Psoas muscle (tissue), 8 donors: ENCODE measurements around the gene ZNF620. TPM values are rescaled to one million over a fixed set of nuclear protein-coding genes. Genes with fewer than 3 reads are reported as not detected.

Experiments used
- ATAC-seq, 4 donors: fragments of 200-7000 bp; cut with Tn5 transposase; one replicate each; pipeline ENCODE4 v1.9.1; 2020; ENCODE audit warnings: moderate library complexity in 3 of 4, mild to moderate bottlenecking in 2 of 4
- DNase-seq, 2 donors: peaks; one replicate each; pipeline ENCODE4 v3.0.0-alpha.2; 2020
- H3K27ac ChIP-seq: fragments of 200-600 bp; one replicate; pipeline ENCODE4 v1.8.0; 2022
- H3K27me3 ChIP-seq, 3 donors: fragments of 200-600 bp in 1 of 3; one replicate each; pipeline versions ENCODE4 v1.6.1 to v1.8.0; 2013 to 2022; ENCODE audit warnings: low read length in 2 of 3, mild to moderate bottlenecking in 2 of 3, moderate library complexity in 1 of 3; ENCODE audit not compliant: insufficient read depth in 3 of 3
- H3K36me3 ChIP-seq, 2 donors: fragments of 200-600 bp in 1 of 2; one replicate each; pipeline versions ENCODE4 v1.6.1 to v1.8.0; 2013 to 2022; ENCODE audit warnings: low read depth in 1 of 2, mild to moderate bottlenecking in 1 of 2, moderate library complexity in 1 of 2; ENCODE audit not compliant: insufficient read depth in 1 of 2
- H3K4me1 ChIP-seq: fragments of 200-600 bp; one replicate; pipeline ENCODE4 v1.8.0; 2022
- H3K4me3 ChIP-seq: fragments of 200-600 bp; one replicate; pipeline ENCODE4 v1.8.0; 2022; ENCODE audit warnings: mild to moderate bottlenecking
- H3K9me3 ChIP-seq: fragments of 200-600 bp; one replicate; pipeline ENCODE4 v1.8.0; 2022
- CTCF ChIP-seq: fragments of 200-600 bp; IDR thresholded peaks from one replicate; pipeline ENCODE4 v1.8.0; 2022; ENCODE audit warnings: antibody characterized with exemption
- WGBS, 3 donors: extraction: QIAGEN DNeasy Blood & Tissue Kit; methylation state at CpG; one replicate each; pipeline versions ENCODE4 v1.1.6 to v1.1.7; 2013; 5-methylcytosine and 5-hydroxymethylcytosine counted together
- intact Hi-C, 2 donors: fragments of 100-400 bp; cut with DNase I; formaldehyde crosslinking; loops; one replicate each; pipeline versions ENCODE4 v1.11.0 to v1.14.2; 2022
- polyA plus RNA-seq, 3 donors: library from polyadenylated mRNA; stranded (reverse); fragments of 200-250 nt; gene quantifications; one replicate each; pipeline ENCODE4 v1.2.3, GENCODE V29; 2013
- total RNA-seq, 4 donors: library from RNA; stranded (reverse); fragmentation: NEBNext Ultra II Directional in 2 of 4; extraction: Animal tissue kit (Norgen Biotek cat#: 25700) in 2 of 4; gene quantifications; one replicate each; pipeline versions ENCODE4 v1.2.1 to v1.2.4, GENCODE V29; 2021 to 2023
- donor health status: healthy with polysubstance abuse.
- donor health status: DM: no; HTN: no; CAD: no; lungs with moderate emphysema.
- donor health status: Bipolar disorder and iron deficiency.
- donor health status: healthy.
- donor health status: DM: yes; HTN: yes; CAD: no.
- donor health status: DM: no; HTN: no; CAD: no.
- donor health status: DM: no; HTN: no; CAD: no.
- donor health status: DM: yes; HTN: yes; CAD: no.

Gene ZNF620
- total and polyA plus RNA-seq, 7 donors: 1.1 to 2.6 (median 2.0) TPM

GRCh38 chr3:40465111-40465407, 40.8 kb upstream of the ZNF620 start:
- Histone ChIP-seq H3K27me3 (no peaks in the 10 kb centered on the region), H3K4me1 (no peaks in the 10 kb centered on the region), H3K27ac (no peak overlapping the region), H3K4me3 (no peak overlapping the region), H3K36me3 (peaks cover 7 to 80% of the 10 kb centered on the region in 2 donors), H3K9me3 (no peaks in the 10 kb centered on the region)
- DNase-seq (no peak), ATAC-seq (no peak)
- no peak for TF ChIP-seq CTCF
- intact Hi-C loops: loop anchor here in 1 of 2 donors (5.0 kb wide), 1 partner anchor 42 kb away; the partner anchor contains the start of gene ZNF620
- WGBS, 3 donors: 67 to 77% (median 72%) methylated on average over 4 of the region's 4 CpGs

- Histone ChIP-seq H3K4me1 (no peaks in the 10 kb centered on the region), H3K9me3 (no peaks in the 10 kb centered on the region), H3K27me3 (no peaks in the 10 kb centered on the region), H3K4me3 (no peak overlapping the region), H3K36me3 (peaks cover 7 to 76% of the 10 kb centered on the region in 2 donors), H3K27ac (no peak overlapping the region)
- ATAC-seq (no peak), DNase-seq (no peak)
- WGBS, 3 donors: 82 to 86% (median 83%) methylated on average over 2 of the region's 2 CpGs
- TF ChIP-seq CTCF: no peak
- intact Hi-C loops: loop anchor here in 1 of 2 donors (5.0 kb wide), 1 partner anchor 42 kb away; the partner anchor contains the start of gene ZNF620
Observed at GRCh38 chr3:40465456-40465855, 40.4 kb upstream of the ZNF620 start.

GRCh38 chr3:40468018-40468417, 37.8 kb upstream of the ZNF620 start:
- intact Hi-C loops: loop anchor here in 1 of 2 donors (5.0 kb wide), 1 partner anchor 39 kb away; the partner anchor contains the start of gene ZNF620
- 83 to 92% (median 84%) methylated on average over 4 of the region's 4 CpGs for WGBS, 3 donors
- no peak for ATAC-seq

DNA sequence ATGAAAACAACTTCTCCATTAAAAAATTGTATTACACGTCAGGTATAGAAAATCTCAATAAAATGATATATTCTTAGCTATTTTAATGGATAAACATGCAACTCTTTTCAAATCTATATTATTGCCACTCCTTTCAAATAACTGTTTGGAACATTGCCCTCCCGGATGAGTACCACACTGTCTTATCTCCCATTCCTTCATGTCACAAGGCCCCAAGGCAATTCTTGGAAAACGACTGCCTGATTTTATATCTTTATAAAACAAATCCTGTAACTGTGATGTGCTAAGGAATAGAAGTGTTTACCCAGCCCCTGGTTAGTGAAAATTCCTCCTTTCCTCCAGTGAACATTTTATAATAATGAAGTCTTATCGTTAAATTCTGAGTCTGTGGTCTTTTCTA, 35.1 kb upstream of the ZNF620 start:
- TF ChIP-seq CTCF: no peak
- Histone ChIP-seq H3K36me3 (peaks cover 0 to 23% of the 10 kb centered on the region in 2 donors), H3K4me3 (no peak overlapping the region), H3K27me3 (no peaks in the 10 kb centered on the region), H3K4me1 (no peaks in the 10 kb centered on the region), H3K27ac (no peak overlapping the region), H3K9me3 (no peaks in the 10 kb centered on the region)
- ATAC-seq: no peak
- WGBS, 3 donors: 90 to 94% (median 92%) methylated on average over 4 of the region's 4 CpGs
- DNase-seq: no peak
- intact Hi-C loops: no loop called here

More at GRCh38 chr3:40468018-40468417, 37.8 kb upstream of the ZNF620 start:
- Histone ChIP-seq H3K27ac (no peak overlapping the region), H3K4me3 (no peak overlapping the region), H3K27me3 (no peaks in the 10 kb centered on the region), H3K9me3 (no peaks in the 10 kb centered on the region), H3K36me3 (peaks cover 7 to 50% of the 10 kb centered on the region in 2 donors), H3K4me1 (no peaks in the 10 kb centered on the region)
- no peak for DNase-seq
- no peak for TF ChIP-seq CTCF
